ENCODE results near the gene CCDC196.

The CCDC196 gene

DNA sequence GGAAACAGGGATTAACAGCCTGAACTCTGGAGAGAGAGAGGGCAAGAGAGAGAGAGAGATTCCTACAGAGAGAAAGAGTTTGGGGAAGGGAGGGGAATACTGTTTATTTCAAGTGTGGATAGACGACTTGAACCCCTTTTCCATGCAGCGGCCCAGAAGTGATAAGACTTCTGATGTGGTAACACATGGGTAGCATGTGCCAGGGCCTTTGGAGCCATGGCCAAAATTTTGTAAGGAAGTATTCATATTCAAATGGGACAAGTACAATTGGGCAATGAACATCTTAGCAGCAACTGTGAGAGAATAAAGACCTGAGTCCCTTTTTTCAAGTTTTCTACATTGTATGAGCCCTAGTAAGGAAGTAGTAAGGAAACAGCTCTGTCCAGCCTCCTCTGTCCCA lies 42.4 kb upstream of the CCDC196 start:
- ATAC-seq (ENCODE audit: insufficient read depth, low read depth) (no peak), DNase-seq (no peak)
- Histone ChIP-seq H3K4me3 (ENCODE audit: low read depth in 1 of 2, low read length in 2 of 2) (no peak overlapping the region), H4K20me1 (ENCODE audit: insufficient read depth, low read length) (no peaks in the 10 kb centered on the region), H3K9ac (ENCODE audit: low read depth, low read length) (no peak overlapping the region), H3K79me2 (ENCODE audit: insufficient read depth, low read length) (no peaks in the 10 kb centered on the region), H2AFZ (ENCODE audit: low read depth, low read length) (no peak overlapping the region), H3K27me3 (ENCODE audit: insufficient read depth, low read length, poor library complexity) (no peaks in the 10 kb centered on the region), H3K27ac (ENCODE audit: low read length) (no peak overlapping the region), H3K36me3 (ENCODE audit: insufficient read depth, low read length) (no peaks in the 10 kb centered on the region), H3K4me2 (ENCODE audit: insufficient read depth, low read length) (no peak overlapping the region), H3K4me1 (ENCODE audit: insufficient read depth, low read length) (no peaks in the 10 kb centered on the region), H3K9me3 (ENCODE audit: insufficient read depth, low read length, severe bottlenecking) (peaks cover 11% of the 10 kb centered on the region)
- TF ChIP-seq EZH2 (IDR thresholded peaks at IDR 0.05; ENCODE audit: borderline replicate concordance, low read depth, low read length, severe bottlenecking), result no peak
- TF ChIP-seq, protein P1, sequence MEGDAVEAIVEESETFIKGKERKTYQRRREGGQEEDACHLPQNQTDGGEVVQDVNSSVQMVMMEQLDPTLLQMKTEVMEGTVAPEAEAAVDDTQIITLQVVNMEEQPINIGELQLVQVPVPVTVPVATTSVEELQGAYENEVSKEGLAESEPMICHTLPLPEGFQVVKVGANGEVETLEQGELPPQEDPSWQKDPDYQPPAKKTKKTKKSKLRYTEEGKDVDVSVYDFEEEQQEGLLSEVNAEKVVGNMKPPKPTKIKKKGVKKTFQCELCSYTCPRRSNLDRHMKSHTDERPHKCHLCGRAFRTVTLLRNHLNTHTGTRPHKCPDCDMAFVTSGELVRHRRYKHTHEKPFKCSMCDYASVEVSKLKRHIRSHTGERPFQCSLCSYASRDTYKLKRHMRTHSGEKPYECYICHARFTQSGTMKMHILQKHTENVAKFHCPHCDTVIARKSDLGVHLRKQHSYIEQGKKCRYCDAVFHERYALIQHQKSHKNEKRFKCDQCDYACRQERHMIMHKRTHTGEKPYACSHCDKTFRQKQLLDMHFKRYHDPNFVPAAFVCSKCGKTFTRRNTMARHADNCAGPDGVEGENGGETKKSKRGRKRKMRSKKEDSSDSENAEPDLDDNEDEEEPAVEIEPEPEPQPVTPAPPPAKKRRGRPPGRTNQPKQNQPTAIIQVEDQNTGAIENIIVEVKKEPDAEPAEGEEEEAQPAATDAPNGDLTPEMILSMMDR (IDR thresholded peaks at IDR 0.05; ENCODE audit: borderline replicate concordance, extremely low read depth, low read length, poor library complexity, severe bottlenecking), result no peak

DNA sequence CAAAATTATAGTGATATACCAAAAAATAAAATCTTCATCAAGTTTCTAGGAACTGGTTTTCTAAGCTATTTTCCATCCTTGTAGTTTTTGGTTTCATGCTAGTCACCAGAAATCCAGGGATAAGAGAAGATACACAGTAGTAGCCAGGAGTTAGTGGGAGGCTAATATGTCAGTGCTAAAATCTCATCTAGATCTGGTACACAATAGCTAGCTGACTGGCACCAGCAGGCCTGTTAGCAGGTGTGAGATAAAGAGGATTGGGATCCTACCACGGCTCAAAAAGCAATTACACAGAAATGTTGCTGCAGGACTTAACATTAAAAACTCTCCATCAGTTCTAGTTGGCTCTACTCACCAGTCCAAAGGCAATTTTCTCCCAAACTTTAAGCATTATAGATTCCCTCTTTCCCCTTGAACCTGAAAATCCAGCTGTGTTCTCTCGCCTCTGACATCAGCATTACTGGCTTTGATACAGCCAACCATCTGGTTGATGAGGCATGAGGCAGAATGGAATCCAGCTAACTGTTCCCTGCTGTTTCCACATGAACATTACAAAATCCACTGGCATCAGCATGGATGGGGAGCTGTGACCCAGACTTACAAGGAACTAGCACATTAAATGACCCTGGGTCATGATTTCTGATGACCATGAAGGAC lies 41.8 kb upstream of the CCDC196 start:
- Histone ChIP-seq H3K36me3 (ENCODE audit: insufficient read depth, low read length) (no peaks in the 10 kb centered on the region), H3K9ac (ENCODE audit: low read depth, low read length) (no peak overlapping the region), H3K4me1 (ENCODE audit: insufficient read depth, low read length) (no peaks in the 10 kb centered on the region), H2AFZ (ENCODE audit: low read depth, low read length) (no peak overlapping the region), H3K27me3 (ENCODE audit: insufficient read depth, low read length, poor library complexity) (no peaks in the 10 kb centered on the region), H3K4me3 (ENCODE audit: low read depth in 1 of 2, low read length in 2 of 2) (no peak overlapping the region), H3K9me3 (ENCODE audit: insufficient read depth, low read length, severe bottlenecking) (peaks cover 6% of the 10 kb centered on the region), H3K4me2 (ENCODE audit: insufficient read depth, low read length) (no peak overlapping the region), H3K27ac (ENCODE audit: low read length) (no peak overlapping the region), H4K20me1 (ENCODE audit: insufficient read depth, low read length) (no peaks in the 10 kb centered on the region), H3K79me2 (ENCODE audit: insufficient read depth, low read length) (no peaks in the 10 kb centered on the region)
- ATAC-seq (ENCODE audit: insufficient read depth, low read depth) (no peak), DNase-seq (no peak)
- TF ChIP-seq, protein P1 (IDR thresholded peaks at IDR 0.05; ENCODE audit: borderline replicate concordance, extremely low read depth, low read length, poor library complexity, severe bottlenecking), result no peak
- no peak for TF ChIP-seq EZH2 (IDR thresholded peaks at IDR 0.05; ENCODE audit: borderline replicate concordance, low read depth, low read length, severe bottlenecking)

DNA sequence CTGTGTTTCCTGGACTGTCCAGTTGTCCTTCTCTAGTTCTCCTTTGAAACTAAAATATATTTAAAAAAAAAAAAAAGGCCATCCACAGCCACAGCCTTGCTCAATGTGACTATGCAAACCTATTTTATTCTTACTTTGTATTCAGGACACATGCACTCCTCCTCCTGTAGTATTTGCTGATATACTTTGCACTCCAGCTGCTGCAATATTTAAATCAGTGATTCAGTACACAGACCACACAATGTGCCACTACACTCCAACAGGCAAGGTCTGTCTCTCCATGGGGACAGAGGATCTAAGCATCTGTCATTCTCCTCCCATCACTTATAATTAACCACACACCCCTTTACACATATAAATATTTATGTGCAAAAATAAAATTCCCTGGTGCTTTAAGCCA lies 40.2 kb upstream of the CCDC196 start:
- Histone ChIP-seq H3K4me2 (ENCODE audit: insufficient read depth, low read length) (no peak overlapping the region), H3K9me3 (ENCODE audit: insufficient read depth, low read length, severe bottlenecking) (no peaks in the 10 kb centered on the region), H3K4me3 (ENCODE audit: low read depth in 1 of 2, low read length in 2 of 2) (no peak overlapping the region), H3K4me1 (ENCODE audit: insufficient read depth, low read length) (no peaks in the 10 kb centered on the region), H3K9ac (ENCODE audit: low read depth, low read length) (no peak overlapping the region), H4K20me1 (ENCODE audit: insufficient read depth, low read length) (no peaks in the 10 kb centered on the region), H3K36me3 (ENCODE audit: insufficient read depth, low read length) (no peaks in the 10 kb centered on the region), H3K79me2 (ENCODE audit: insufficient read depth, low read length) (no peaks in the 10 kb centered on the region), H3K27me3 (ENCODE audit: insufficient read depth, low read length, poor library complexity) (no peaks in the 10 kb centered on the region), H3K27ac (ENCODE audit: low read length) (no peak overlapping the region), H2AFZ (ENCODE audit: low read depth, low read length) (no peak overlapping the region)
- DNase-seq (no peak), ATAC-seq (ENCODE audit: insufficient read depth, low read depth) (no peak)
- TF ChIP-seq, protein P1 (IDR thresholded peaks at IDR 0.05; ENCODE audit: borderline replicate concordance, extremely low read depth, low read length, poor library complexity, severe bottlenecking), result no peak
- no peak for TF ChIP-seq EZH2 (IDR thresholded peaks at IDR 0.05; ENCODE audit: borderline replicate concordance, low read depth, low read length, severe bottlenecking)

All from DND-41 (cell line).